ENCODE results near the gene DPYSL5. TPM values are rescaled to one million over a fixed set of nuclear protein-coding genes. Genes with fewer than 3 reads are reported as not detected.

The DPYSL5 gene
- total and polyA plus RNA-seq, 12 donors, result 0.34 to 1.6 (median 0.82) TPM; not detected in 4

DNA sequence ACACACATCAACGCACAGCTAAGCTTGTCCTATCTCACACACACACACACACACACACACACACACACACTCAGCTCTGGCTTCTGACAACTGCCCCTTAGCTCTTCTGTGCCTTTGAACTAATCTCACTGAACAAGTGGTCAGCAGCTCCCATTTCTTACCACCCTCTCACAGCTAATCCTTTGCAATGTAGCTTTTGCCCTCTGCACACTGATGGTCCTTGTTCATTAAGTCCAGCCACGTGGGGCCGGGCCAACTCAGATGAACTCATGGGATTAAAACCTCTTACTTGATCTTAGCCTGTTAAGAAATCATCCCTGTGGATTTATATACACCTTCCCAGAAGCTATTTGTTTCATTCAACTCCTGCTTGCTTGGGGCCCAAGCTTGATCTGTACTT lies 36.6 kb downstream of the DPYSL5 start:
- Histone ChIP-seq H3K9me3 (replicated peaks in 1 of 3) (no peaks in the 10 kb centered on the region), H3K4me3 (no peak overlapping the region), H3K27me3 (no peaks in the 10 kb centered on the region), H3K36me3 (replicated peaks in 1 of 2) (no peaks in the 10 kb centered on the region), H3K4me1 (replicated peaks in 1 of 2) (no peaks in the 10 kb centered on the region), H3K27ac (no peak overlapping the region)
- WGBS, 4 donors, result 79 to 92% (median 90%) methylated on average over 2 to 3 of the region's 3 CpGs
- no peak for DNase-seq
- intact Hi-C loops (cut with DNase I), result no loop called here
- TF ChIP-seq POLR2A (IDR thresholded peaks at IDR 0.05) (no peak), CTCF (IDR thresholded peaks at IDR 0.05) (no peak)

DNA sequence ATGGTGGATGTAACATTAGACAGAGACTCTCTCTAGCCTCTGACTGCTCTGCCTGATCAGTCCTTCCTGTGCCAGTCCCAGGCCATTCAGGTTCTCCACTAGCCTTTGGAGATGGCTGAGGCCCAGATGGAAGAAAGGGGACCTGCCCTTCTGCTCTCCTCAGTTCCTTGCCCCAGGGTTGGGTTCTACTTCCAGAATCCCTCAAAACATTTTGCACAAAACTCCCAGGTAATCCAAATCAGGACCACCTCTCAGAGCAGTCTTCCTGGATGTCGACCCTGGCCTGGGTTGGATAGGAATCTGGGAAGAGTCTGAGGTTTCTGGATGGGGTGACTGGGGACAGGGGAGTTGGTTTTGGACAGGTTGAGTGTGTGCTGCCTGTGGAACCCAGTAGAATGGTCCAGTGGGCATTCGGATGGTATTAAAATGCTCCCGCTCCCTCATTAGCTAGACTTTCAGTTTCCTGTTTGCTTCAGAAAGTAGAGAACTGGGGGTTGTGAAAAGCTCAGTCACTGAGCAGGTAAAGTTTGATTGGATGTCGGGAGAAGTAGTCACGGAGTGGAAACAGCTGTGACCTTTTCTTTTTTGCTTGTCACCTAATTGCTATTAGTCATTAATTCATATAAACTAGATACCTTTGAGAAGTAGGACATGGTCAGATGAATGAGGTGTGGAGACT lies 37.9 kb downstream of the DPYSL5 start:
- no peaks in the 10 kb centered on the region for H3K27me3 ChIP-seq
- intact Hi-C loops (cut with DNase I), result no loop called here
- WGBS, 4 donors, result 69 to 90% (median 81%) methylated on average over 5 of the region's 5 CpGs
- H3K27ac ChIP-seq, result no peak overlapping the region
- no peaks in the 10 kb centered on the region for H3K4me1 ChIP-seq (replicated peaks in 1 of 2)
- DNase-seq, result no peak
- TF ChIP-seq POLR2A (IDR thresholded peaks at IDR 0.05) (no peak), CTCF (IDR thresholded peaks at IDR 0.05) (no peak)
- H3K36me3 ChIP-seq (replicated peaks in 1 of 2), result no peaks in the 10 kb centered on the region
- H3K4me3 ChIP-seq, result no peak overlapping the region
- no peaks in the 10 kb centered on the region for H3K9me3 ChIP-seq (replicated peaks in 1 of 3)

- intact Hi-C loops (cut with DNase I), result no loop called here
- 78 to 93% (median 85%) methylated on average over 2 of the region's 2 CpGs for WGBS, 4 donors
- H3K27me3 ChIP-seq, result no peaks in the 10 kb centered on the region
- no peak overlapping the region for H3K27ac ChIP-seq
- TF ChIP-seq CTCF (IDR thresholded peaks at IDR 0.05), result no peak
- TF ChIP-seq POLR2A (IDR thresholded peaks at IDR 0.05), result no peak
- DNase-seq, result no peak
- no peaks in the 10 kb centered on the region for H3K36me3 ChIP-seq (replicated peaks in 1 of 2)
- no peak overlapping the region for H3K4me3 ChIP-seq
- H3K4me1 ChIP-seq (replicated peaks in 1 of 2), result no peaks in the 10 kb centered on the region
- no peaks in the 10 kb centered on the region for H3K9me3 ChIP-seq (replicated peaks in 1 of 3)
Measured at GRCh38 chr2:26886736-26887135, 38.8 kb downstream of the DPYSL5 start.

DNA sequence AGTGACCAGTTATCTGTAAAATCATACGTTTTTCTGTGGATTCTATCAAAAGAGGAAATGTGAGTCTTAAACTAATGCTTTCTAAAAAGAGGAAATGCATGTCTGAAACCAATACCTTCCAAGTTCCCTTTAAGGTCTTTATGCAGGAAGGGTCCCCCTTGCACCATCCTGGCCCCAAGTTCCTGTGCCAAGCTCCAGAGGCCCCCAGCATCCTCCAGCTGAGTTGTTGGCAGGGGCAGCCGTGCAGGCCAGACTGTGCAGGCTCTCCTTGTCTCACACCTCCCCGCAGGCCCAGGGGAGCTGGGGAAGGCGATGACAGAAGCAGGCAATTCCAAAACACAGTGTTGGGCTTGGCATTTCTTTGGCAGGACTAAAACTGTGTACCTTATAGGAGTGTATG lies 39.2 kb downstream of the DPYSL5 start:
- no peak overlapping the region for H3K4me3 ChIP-seq
- no peaks in the 10 kb centered on the region for H3K4me1 ChIP-seq (replicated peaks in 1 of 2)
- no peak for TF ChIP-seq POLR2A (IDR thresholded peaks at IDR 0.05)
- TF ChIP-seq CTCF (IDR thresholded peaks at IDR 0.05), result no peak
- DNase-seq, result peak in 1 of 7 donors; percentile 6
- WGBS, 4 donors, result 56 to 89% (median 62%) methylated on average over 3 to 4 of the region's 4 CpGs
- no peaks in the 10 kb centered on the region for H3K27me3 ChIP-seq
- intact Hi-C loops (cut with DNase I), result no loop called here
- no peaks in the 10 kb centered on the region for H3K36me3 ChIP-seq (replicated peaks in 1 of 2)
- no peak overlapping the region for H3K27ac ChIP-seq
- H3K9me3 ChIP-seq (replicated peaks in 1 of 3), result no peaks in the 10 kb centered on the region

Data from adrenal gland (tissue), 12 donors.